SK-N-SH treated with all-trans-retinoic acid at 6 μM for 48 hours (cell line): ENCODE data around the gene LTBR.

Source experiments
- ATAC-seq: fragments of 200-7000 bp; cut with Tn5 transposase; 3 replicates; pipeline ENCODE4 v1.9.1; 2020; ENCODE audit warnings: mild to moderate bottlenecking, moderate library complexity
- ARNTL ChIP-seq: fragments of 450-650 bp; formaldehyde crosslinking; IDR thresholded peaks from 2 replicates; pipeline ENCODE4 v1.5.0; 2020; ENCODE audit warnings: low read depth, mild to moderate bottlenecking, moderate library complexity, borderline replicate concordance
- BACH2 ChIP-seq: fragments of 250-450 bp; sonication (Bioruptor Pico); IDR thresholded peaks from 2 replicates; pipeline ENCODE4 v1.9.0; 2021; ENCODE audit warnings: mild to moderate bottlenecking, borderline replicate concordance
- CSDC2 ChIP-seq: fragments of 250-450 bp; sonication (Bioruptor Pico); IDR thresholded peaks from 2 replicates; pipeline ENCODE4 v1.5.0; 2020; ENCODE audit warnings: mild to moderate bottlenecking, moderate library complexity
- GLIS3 ChIP-seq: fragments of 250-450 bp; sonication (Bioruptor Pico); IDR thresholded peaks from 2 replicates; pipeline ENCODE4 v1.5.0; 2020; ENCODE audit warnings: mild to moderate bottlenecking, moderate library complexity
- ISL1 ChIP-seq: fragments of 250-450 bp; sonication (Bioruptor Pico); IDR thresholded peaks from 2 replicates; pipeline ENCODE4 v2.1.2; 2022; ENCODE audit warnings: mild to moderate bottlenecking, moderate library complexity
- OSR1 ChIP-seq: fragments of 250-450 bp; sonication (Bioruptor Pico); IDR thresholded peaks from 2 replicates; pipeline ENCODE4 v1.8.0; 2022; ENCODE audit warnings: moderate library complexity, mild to moderate bottlenecking, inconsistent platforms
- PPARA ChIP-seq: fragments of 250-450 bp; sonication (Bioruptor Pico); IDR thresholded peaks from 2 replicates; pipeline ENCODE4 v1.5.0; 2020; ENCODE audit warnings: mild to moderate bottlenecking, borderline replicate concordance
- RARB ChIP-seq: fragments of 250-450 bp; sonication (Bioruptor Pico); IDR thresholded peaks from 2 replicates; pipeline ENCODE4 v1.8.0; 2021; ENCODE audit warnings: mild to moderate bottlenecking, moderate library complexity
- SNAI2 ChIP-seq: fragments of 250-450 bp; sonication (Bioruptor Pico); IDR thresholded peaks from 2 replicates; pipeline ENCODE4 v1.5.0; 2020; ENCODE audit warnings: mild to moderate bottlenecking, moderate library complexity
- TOX ChIP-seq: fragments of 250-450 bp; sonication (Bioruptor Pico); IDR thresholded peaks from 2 replicates; pipeline ENCODE4 v1.8.0; 2021; ENCODE audit warnings: mild to moderate bottlenecking, moderate library complexity, borderline replicate concordance
- ZC3H10 ChIP-seq: fragments of 250-450 bp; sonication (Bioruptor Pico); IDR thresholded peaks from 2 replicates; pipeline ENCODE4 v1.5.1; 2021; ENCODE audit warnings: mild to moderate bottlenecking, moderate library complexity
- ZFP3 ChIP-seq: fragments of 250-450 bp; sonication (Bioruptor Pico); IDR thresholded peaks from 2 replicates; pipeline ENCODE4 v1.5.0; 2020; ENCODE audit warnings: mild to moderate bottlenecking, moderate library complexity
- ZFP30 ChIP-seq: fragments of 450-650 bp; formaldehyde crosslinking; IDR thresholded peaks from 2 replicates; pipeline ENCODE4 v1.5.0; 2022; ENCODE audit warnings: mild to moderate bottlenecking, moderate library complexity
- ZNF565 ChIP-seq: fragments of 450-650 bp; formaldehyde crosslinking; conservative IDR thresholded peaks from 2 replicates; pipeline ENCODE4 v1.5.0; 2020; ENCODE audit warnings: low read depth, mild to moderate bottlenecking, moderate library complexity
- ZNF70 ChIP-seq: fragments of 450-650 bp; formaldehyde crosslinking; IDR thresholded peaks from 2 replicates; pipeline ENCODE4 v1.5.0; 2020; ENCODE audit warnings: mild to moderate bottlenecking, moderate library complexity
- ZNF8 ChIP-seq: fragments of 450-650 bp; formaldehyde crosslinking; IDR thresholded peaks from 2 replicates; pipeline ENCODE4 v1.5.0; 2020; ENCODE audit warnings: mild to moderate bottlenecking, moderate library complexity
- TF ChIP-seq, protein P1 (sequence below): fragments of 250-450 bp; sonication (Bioruptor Pico); IDR thresholded peaks from 2 replicates; pipeline ENCODE4 v1.8.0; 2020; ENCODE audit warnings: mild to moderate bottlenecking, moderate library complexity, borderline replicate concordance
- TF ChIP-seq, protein P2 (sequence below): fragments of 250-450 bp; sonication (Bioruptor Pico); IDR thresholded peaks from 2 replicates; pipeline ENCODE4 v1.5.1; 2020; ENCODE audit warnings: low read depth, mild to moderate bottlenecking, moderate library complexity
- TF ChIP-seq, protein P3 (sequence below): fragments of 250-450 bp; sonication (Bioruptor Pico); IDR thresholded peaks from 2 replicates; pipeline ENCODE4 v1.5.1; 2021; ENCODE audit warnings: mild to moderate bottlenecking, moderate library complexity
- TF ChIP-seq, protein P4 (sequence below): fragments of 250-450 bp; sonication (Bioruptor Pico); IDR thresholded peaks from 2 replicates; pipeline ENCODE4 v1.5.0; 2020; ENCODE audit warnings: mild to moderate bottlenecking, moderate library complexity
- TF ChIP-seq, protein P5 (sequence below): fragments of 250-450 bp; sonication (Bioruptor Pico); IDR thresholded peaks from 2 replicates; pipeline ENCODE4 v1.8.0; 2021; ENCODE audit warnings: low read depth, mild to moderate bottlenecking, moderate library complexity, borderline replicate concordance

LTBR gene

DNA sequence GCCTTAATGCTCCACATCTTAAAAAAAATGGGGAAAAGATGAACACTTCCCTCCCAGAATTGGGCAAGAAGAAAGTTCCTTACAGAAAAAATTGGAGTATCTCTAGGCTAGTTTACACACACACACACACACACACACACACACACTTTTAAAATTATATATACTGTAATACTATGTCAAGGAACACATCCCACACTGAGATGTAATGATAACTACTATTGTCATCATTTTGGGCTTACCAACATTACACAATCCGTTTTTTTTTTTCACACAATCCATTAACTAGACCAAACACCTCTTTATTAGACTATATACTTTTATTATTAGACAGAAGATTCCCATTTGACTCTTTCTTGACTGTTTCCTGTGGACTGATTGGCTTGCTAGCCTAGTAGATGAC, 2.5 kb downstream of the LTBR start:
- TF ChIP-seq PPARA (CRISPR knock-in tag) (no peak), GLIS3 (CRISPR knock-in tag) (no peak), ARNTL (CRISPR knock-in tag) (no peak), ZNF70 (no peak), ZNF8 (no peak), OSR1 (no peak), ZFP3 (no peak), TOX (no peak), ZNF565 (CRISPR knock-in tag) (no peak), CSDC2 (CRISPR knock-in tag) (no peak), ISL1 (no peak), BACH2 (CRISPR knock-in tag) (no peak)
- TF ChIP-seq, protein P1, sequence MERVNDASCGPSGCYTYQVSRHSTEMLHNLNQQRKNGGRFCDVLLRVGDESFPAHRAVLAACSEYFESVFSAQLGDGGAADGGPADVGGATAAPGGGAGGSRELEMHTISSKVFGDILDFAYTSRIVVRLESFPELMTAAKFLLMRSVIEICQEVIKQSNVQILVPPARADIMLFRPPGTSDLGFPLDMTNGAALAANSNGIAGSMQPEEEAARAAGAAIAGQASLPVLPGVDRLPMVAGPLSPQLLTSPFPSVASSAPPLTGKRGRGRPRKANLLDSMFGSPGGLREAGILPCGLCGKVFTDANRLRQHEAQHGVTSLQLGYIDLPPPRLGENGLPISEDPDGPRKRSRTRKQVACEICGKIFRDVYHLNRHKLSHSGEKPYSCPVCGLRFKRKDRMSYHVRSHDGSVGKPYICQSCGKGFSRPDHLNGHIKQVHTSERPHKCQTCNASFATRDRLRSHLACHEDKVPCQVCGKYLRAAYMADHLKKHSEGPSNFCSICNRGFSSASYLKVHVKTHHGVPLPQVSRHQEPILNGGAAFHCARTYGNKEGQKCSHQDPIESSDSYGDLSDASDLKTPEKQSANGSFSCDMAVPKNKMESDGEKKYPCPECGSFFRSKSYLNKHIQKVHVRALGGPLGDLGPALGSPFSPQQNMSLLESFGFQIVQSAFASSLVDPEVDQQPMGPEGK, result no peak
- TF ChIP-seq, protein P2, sequence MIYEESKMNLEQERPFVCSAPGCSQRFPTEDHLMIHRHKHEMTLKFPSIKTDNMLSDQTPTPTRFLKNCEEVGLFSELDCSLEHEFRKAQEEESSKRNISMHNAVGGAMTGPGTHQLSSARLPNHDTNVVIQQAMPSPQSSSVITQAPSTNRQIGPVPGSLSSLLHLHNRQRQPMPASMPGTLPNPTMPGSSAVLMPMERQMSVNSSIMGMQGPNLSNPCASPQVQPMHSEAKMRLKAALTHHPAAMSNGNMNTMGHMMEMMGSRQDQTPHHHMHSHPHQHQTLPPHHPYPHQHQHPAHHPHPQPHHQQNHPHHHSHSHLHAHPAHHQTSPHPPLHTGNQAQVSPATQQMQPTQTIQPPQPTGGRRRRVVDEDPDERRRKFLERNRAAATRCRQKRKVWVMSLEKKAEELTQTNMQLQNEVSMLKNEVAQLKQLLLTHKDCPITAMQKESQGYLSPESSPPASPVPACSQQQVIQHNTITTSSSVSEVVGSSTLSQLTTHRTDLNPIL, result no peak
- TF ChIP-seq, protein P3, sequence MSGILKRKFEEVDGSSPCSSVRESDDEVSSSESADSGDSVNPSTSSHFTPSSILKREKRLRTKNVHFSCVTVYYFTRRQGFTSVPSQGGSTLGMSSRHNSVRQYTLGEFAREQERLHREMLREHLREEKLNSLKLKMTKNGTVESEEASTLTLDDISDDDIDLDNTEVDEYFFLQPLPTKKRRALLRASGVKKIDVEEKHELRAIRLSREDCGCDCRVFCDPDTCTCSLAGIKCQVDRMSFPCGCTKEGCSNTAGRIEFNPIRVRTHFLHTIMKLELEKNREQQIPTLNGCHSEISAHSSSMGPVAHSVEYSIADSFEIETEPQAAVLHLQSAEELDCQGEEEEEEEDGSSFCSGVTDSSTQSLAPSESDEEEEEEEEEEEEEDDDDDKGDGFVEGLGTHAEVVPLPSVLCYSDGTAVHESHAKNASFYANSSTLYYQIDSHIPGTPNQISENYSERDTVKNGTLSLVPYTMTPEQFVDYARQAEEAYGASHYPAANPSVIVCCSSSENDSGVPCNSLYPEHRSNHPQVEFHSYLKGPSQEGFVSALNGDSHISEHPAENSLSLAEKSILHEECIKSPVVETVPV (CRISPR knock-in tag), result no peak
- no peak for ATAC-seq

DNA sequence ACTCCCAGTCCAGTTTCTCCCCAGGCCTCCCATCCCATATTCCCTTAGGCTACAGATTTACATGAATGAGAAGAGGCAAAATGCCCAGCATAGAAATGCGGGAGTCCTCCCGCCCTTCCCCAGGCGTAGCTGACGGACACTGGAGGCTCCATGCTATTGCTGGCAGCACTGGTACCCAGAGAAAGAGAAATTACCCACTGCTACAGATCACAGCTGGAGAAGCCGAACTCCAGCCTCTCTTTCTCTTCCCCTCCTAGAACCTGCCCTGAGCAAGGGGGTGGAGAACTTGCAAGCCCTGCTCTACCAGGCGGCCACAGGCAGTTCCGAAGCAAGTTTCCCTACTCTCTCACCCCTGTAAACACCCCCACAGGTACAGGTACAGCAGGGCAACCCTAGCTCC, 3.6 kb downstream of the LTBR start:
- no peak for ATAC-seq
- TF ChIP-seq SNAI2 (no peak), CSDC2 (CRISPR knock-in tag) (no peak), ZFP30 (no peak), ISL1 (no peak), ZC3H10 (CRISPR knock-in tag) (no peak), OSR1 (no peak), PPARA (CRISPR knock-in tag) (no peak), RARB (CRISPR knock-in tag) (no peak), ARNTL (CRISPR knock-in tag) (no peak), ZNF8 (no peak)
- TF ChIP-seq, protein P4, sequence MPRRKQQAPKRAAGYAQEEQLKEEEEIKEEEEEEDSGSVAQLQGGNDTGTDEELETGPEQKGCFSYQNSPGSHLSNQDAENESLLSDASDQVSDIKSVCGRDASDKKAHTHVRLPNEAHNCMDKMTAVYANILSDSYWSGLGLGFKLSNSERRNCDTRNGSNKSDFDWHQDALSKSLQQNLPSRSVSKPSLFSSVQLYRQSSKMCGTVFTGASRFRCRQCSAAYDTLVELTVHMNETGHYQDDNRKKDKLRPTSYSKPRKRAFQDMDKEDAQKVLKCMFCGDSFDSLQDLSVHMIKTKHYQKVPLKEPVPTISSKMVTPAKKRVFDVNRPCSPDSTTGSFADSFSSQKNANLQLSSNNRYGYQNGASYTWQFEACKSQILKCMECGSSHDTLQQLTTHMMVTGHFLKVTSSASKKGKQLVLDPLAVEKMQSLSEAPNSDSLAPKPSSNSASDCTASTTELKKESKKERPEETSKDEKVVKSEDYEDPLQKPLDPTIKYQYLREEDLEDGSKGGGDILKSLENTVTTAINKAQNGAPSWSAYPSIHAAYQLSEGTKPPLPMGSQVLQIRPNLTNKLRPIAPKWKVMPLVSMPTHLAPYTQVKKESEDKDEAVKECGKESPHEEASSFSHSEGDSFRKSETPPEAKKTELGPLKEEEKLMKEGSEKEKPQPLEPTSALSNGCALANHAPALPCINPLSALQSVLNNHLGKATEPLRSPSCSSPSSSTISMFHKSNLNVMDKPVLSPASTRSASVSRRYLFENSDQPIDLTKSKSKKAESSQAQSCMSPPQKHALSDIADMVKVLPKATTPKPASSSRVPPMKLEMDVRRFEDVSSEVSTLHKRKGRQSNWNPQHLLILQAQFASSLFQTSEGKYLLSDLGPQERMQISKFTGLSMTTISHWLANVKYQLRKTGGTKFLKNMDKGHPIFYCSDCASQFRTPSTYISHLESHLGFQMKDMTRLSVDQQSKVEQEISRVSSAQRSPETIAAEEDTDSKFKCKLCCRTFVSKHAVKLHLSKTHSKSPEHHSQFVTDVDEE (CRISPR knock-in tag), result no peak
- TF ChIP-seq, protein P3 (CRISPR knock-in tag), result no peak
- TF ChIP-seq, protein P1, result no peak
- TF ChIP-seq, protein P2, result no peak
- TF ChIP-seq, protein P5, sequence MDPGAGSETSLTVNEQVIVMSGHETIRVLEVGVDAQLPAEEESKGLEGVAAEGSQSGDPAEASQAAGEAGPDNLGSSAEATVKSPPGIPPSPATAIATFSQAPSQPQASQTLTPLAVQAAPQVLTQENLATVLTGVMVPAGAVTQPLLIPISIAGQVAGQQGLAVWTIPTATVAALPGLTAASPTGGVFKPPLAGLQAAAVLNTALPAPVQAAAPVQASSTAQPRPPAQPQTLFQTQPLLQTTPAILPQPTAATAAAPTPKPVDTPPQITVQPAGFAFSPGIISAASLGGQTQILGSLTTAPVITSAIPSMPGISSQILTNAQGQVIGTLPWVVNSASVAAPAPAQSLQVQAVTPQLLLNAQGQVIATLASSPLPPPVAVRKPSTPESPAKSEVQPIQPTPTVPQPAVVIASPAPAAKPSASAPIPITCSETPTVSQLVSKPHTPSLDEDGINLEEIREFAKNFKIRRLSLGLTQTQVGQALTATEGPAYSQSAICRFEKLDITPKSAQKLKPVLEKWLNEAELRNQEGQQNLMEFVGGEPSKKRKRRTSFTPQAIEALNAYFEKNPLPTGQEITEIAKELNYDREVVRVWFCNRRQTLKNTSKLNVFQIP (CRISPR knock-in tag), result no peak
